CD14-positive monocyte (primary cell): ENCODE data around the gene KDM3B. TPM values are rescaled to one million over a fixed set of nuclear protein-coding genes. Genes with fewer than 3 reads are reported as not detected.

ENCODE experiments used
- DNase-seq, 3 donors: peaks; one replicate each; pipeline ENCODE4 v3.0.0-alpha.2; 2011 to 2022
- H2AFZ ChIP-seq: 2 replicates; pipeline ENCODE4 v1.6.0; 2012; ENCODE audit warnings: mild to moderate bottlenecking, low read depth, low read length, inconsistent platforms; ENCODE audit not compliant: insufficient read depth, poor library complexity, severe bottlenecking
- H3K27ac ChIP-seq, 2 donors: 1 replicate in 1 of 2; 2 replicates in 1 of 2; pipeline ENCODE4 v1.5.1; 2012 to 2013; ENCODE audit warnings: low read length in 2 of 2, control low read depth in 1 of 2, inconsistent platforms in 1 of 2, low read depth in 1 of 2, mild to moderate bottlenecking in 1 of 2
- H3K27me3 ChIP-seq, 2 donors: one replicate each; pipeline versions ENCODE4 v1.6.0 to v1.6.1; 2011 to 2013; ENCODE audit warnings: low read length in 2 of 2; ENCODE audit not compliant: control insufficient read depth in 2 of 2, insufficient read depth in 2 of 2
- H3K36me3 ChIP-seq, 2 donors: replicated peaks in 1 of 2; 1 replicate in 1 of 2; 2 replicates in 1 of 2; pipeline versions ENCODE4 v1.5.1 to v1.6.1; 2012 to 2013; ENCODE audit warnings: low read length in 2 of 2, control low read depth in 1 of 2, inconsistent platforms in 1 of 2, mild to moderate bottlenecking in 1 of 2; ENCODE audit not compliant: insufficient read depth in 2 of 2, control insufficient read depth in 1 of 2
- H3K4me1 ChIP-seq, 2 donors: 1 replicate in 1 of 2; 2 replicates in 1 of 2; pipeline versions ENCODE4 v1.5.1 to v1.6.1; 2012 to 2013; ENCODE audit warnings: low read length in 2 of 2, control low read depth in 1 of 2, inconsistent platforms in 1 of 2, mild to moderate bottlenecking in 1 of 2, moderate library complexity in 1 of 2; ENCODE audit not compliant: insufficient read depth in 2 of 2, control insufficient read depth in 1 of 2
- H3K4me2 ChIP-seq: replicated peaks from 2 replicates; pipeline ENCODE3; 2012; ENCODE audit warnings: low read length, moderate library complexity, mild to moderate bottlenecking; ENCODE audit not compliant: poor library complexity, severe bottlenecking; ENCODE audit errors: extremely low read depth
- H3K4me3 ChIP-seq, 3 experiments: fragments of 200-600 bp in 1 of 3; sonication (generic) in 1 of 3; replicated peaks in 1 of 3; 1 replicate in 2 of 3; 2 replicates in 1 of 3; pipeline ENCODE4 v1.5.1; 2011 to 2013; ENCODE audit warnings: low read length in 3 of 3, mild to moderate bottlenecking in 3 of 3, control low read depth in 2 of 3, low read depth in 2 of 3, inconsistent platforms in 1 of 3, moderate library complexity in 1 of 3
- H3K79me2 ChIP-seq: 2 replicates; pipeline ENCODE4 v1.6.0; 2012; ENCODE audit warnings: mild to moderate bottlenecking, control low read depth, inconsistent platforms, low read length, moderate library complexity; ENCODE audit not compliant: insufficient read depth
- H3K9ac ChIP-seq: 2 replicates; pipeline ENCODE4 v1.6.0; 2017; ENCODE audit warnings: low read length, mild to moderate bottlenecking; ENCODE audit not compliant: insufficient read depth, poor library complexity, severe bottlenecking
- H3K9me3 ChIP-seq, 2 donors: replicated peaks in 1 of 2; 1 replicate in 1 of 2; 2 replicates in 1 of 2; pipeline versions ENCODE4 v1.5.1 to v1.6.1; 2012 to 2013; ENCODE audit warnings: low read length in 2 of 2, control low read depth in 1 of 2; ENCODE audit not compliant: control insufficient read depth in 1 of 2, insufficient read depth in 1 of 2
- H4K20me1 ChIP-seq: 2 replicates; pipeline ENCODE4 v1.6.0; 2012; ENCODE audit warnings: mild to moderate bottlenecking, low read length, control low read depth, moderate library complexity; ENCODE audit not compliant: insufficient read depth
- H3K27ac Mint-ChIP-seq, 7 donors: one replicate each; pipeline ENCODE4 v1.8.0; 2020; ENCODE audit warnings: mild to moderate bottlenecking in 7 of 7, mixed read lengths in 7 of 7, moderate library complexity in 6 of 7, inconsistent platforms in 2 of 7
- H3K27me3 Mint-ChIP-seq, 3 donors: one replicate each; pipeline ENCODE4 v1.8.0; 2021 to 2022; ENCODE audit warnings: low read depth in 3 of 3, mild to moderate bottlenecking in 3 of 3, mixed read lengths in 3 of 3, moderate library complexity in 3 of 3, inconsistent platforms in 1 of 3
- H3K36me3 Mint-ChIP-seq, 2 donors: one replicate each; pipeline ENCODE4 v1.8.0; 2020; ENCODE audit warnings: mixed read lengths in 2 of 2, inconsistent platforms in 1 of 2, mild to moderate bottlenecking in 1 of 2
- H3K4me1 Mint-ChIP-seq: one replicate; pipeline ENCODE4 v1.8.0; 2020; ENCODE audit warnings: mild to moderate bottlenecking, mixed read lengths
- H3K4me3 Mint-ChIP-seq, 2 donors: one replicate each; pipeline ENCODE4 v1.8.0; 2020; ENCODE audit warnings: mild to moderate bottlenecking in 2 of 2, mixed read lengths in 2 of 2, moderate library complexity in 1 of 2
- H3K9me3 Mint-ChIP-seq, 7 donors: one replicate each; pipeline ENCODE4 v1.8.0; 2020 to 2022; ENCODE audit warnings: mixed read lengths in 7 of 7, mild to moderate bottlenecking in 6 of 7, moderate library complexity in 6 of 7, inconsistent platforms in 2 of 7
- WGBS: methylation state at CpG from one replicate; pipeline ENCODE4 v1.1.5; 2013; ENCODE audit warnings: missing lambda C conversion rate; ENCODE audit not compliant: insufficient coverage; 5-methylcytosine and 5-hydroxymethylcytosine counted together
- intact Hi-C, 2 donors: fragments of 100-400 bp; cut with micrococcal nuclease; formaldehyde crosslinking; loops; one replicate each; pipeline versions ENCODE4 v1.15.0 to v1.15.1; 2023
- polyA plus RNA-seq, 3 donors: library from polyadenylated mRNA; depleted of rRNA in 1 of 3; unstranded in 2 of 3; stranded (reverse) in 1 of 3; fragments of 300-500 nt in 2 of 3; fragments of >200 nt in 1 of 3; fragmentation: Illumina TruSeq in 2 of 3; gene quantifications; 1 replicate in 2 of 3; 2 replicates in 1 of 3; pipeline ENCODE4 v1.2.3, GENCODE V29; 2012 to 2021
- TF ChIP-seq, protein P1 (sequence below): fragments of 200-600 bp; IDR thresholded peaks from one replicate; pipeline ENCODE4 v1.8.0; 2022; ENCODE audit warnings: antibody characterized with exemption, mild to moderate bottlenecking

KDM3B gene
- polyA plus RNA-seq, 3 donors = 11.7 to 52.1 (median 17.4) TPM

- peaks cover 0 to 5% (median 0%) of the 10 kb centered on the region in 7 donors for H3K9me3 Mint-ChIP-seq
- no peak for DNase-seq
- H3K4me2 ChIP-seq = no peak overlapping the region
- H3K4me1 Mint-ChIP-seq = peaks cover 16% of the 10 kb centered on the region
- no peak overlapping the region for H3K4me3 ChIP-seq
- H2AFZ ChIP-seq = no peak overlapping the region
- H3K27ac Mint-ChIP-seq = peak overlapping the region in 2 of 7 donors; percentile 8 to 35
- H3K4me3 Mint-ChIP-seq = no peak overlapping the region
- peaks cover 72 to 84% of the 10 kb centered on the region in 2 donors for H3K36me3 Mint-ChIP-seq
- peaks cover 22 to 38% (median 26%) of the 10 kb centered on the region in 3 donors for H3K27me3 Mint-ChIP-seq
- peaks cover 10 to 14% of the 10 kb centered on the region in 2 donors for H3K4me1 ChIP-seq
- WGBS = no CpG with 5 or more reads among the region's 5 CpGs
- H3K9ac ChIP-seq = no peak overlapping the region
- H3K27me3 ChIP-seq = peaks cover 0 to 27% of the 10 kb centered on the region in 2 donors
- H4K20me1 ChIP-seq = peaks cover 27% of the 10 kb centered on the region
- H3K9me3 ChIP-seq = no peaks in the 10 kb centered on the region
- no peaks in the 10 kb centered on the region for H3K79me2 ChIP-seq
- TF ChIP-seq, protein P1, sequence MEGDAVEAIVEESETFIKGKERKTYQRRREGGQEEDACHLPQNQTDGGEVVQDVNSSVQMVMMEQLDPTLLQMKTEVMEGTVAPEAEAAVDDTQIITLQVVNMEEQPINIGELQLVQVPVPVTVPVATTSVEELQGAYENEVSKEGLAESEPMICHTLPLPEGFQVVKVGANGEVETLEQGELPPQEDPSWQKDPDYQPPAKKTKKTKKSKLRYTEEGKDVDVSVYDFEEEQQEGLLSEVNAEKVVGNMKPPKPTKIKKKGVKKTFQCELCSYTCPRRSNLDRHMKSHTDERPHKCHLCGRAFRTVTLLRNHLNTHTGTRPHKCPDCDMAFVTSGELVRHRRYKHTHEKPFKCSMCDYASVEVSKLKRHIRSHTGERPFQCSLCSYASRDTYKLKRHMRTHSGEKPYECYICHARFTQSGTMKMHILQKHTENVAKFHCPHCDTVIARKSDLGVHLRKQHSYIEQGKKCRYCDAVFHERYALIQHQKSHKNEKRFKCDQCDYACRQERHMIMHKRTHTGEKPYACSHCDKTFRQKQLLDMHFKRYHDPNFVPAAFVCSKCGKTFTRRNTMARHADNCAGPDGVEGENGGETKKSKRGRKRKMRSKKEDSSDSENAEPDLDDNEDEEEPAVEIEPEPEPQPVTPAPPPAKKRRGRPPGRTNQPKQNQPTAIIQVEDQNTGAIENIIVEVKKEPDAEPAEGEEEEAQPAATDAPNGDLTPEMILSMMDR = no peak
- peaks cover 57 to 72% of the 10 kb centered on the region in 2 donors for H3K36me3 ChIP-seq
- H3K27ac ChIP-seq = no peak overlapping the region
- intact Hi-C loops = no loop called here
Measured at GRCh38 chr5:138435943-138436342, 83.5 kb downstream of the KDM3B start.

DNA sequence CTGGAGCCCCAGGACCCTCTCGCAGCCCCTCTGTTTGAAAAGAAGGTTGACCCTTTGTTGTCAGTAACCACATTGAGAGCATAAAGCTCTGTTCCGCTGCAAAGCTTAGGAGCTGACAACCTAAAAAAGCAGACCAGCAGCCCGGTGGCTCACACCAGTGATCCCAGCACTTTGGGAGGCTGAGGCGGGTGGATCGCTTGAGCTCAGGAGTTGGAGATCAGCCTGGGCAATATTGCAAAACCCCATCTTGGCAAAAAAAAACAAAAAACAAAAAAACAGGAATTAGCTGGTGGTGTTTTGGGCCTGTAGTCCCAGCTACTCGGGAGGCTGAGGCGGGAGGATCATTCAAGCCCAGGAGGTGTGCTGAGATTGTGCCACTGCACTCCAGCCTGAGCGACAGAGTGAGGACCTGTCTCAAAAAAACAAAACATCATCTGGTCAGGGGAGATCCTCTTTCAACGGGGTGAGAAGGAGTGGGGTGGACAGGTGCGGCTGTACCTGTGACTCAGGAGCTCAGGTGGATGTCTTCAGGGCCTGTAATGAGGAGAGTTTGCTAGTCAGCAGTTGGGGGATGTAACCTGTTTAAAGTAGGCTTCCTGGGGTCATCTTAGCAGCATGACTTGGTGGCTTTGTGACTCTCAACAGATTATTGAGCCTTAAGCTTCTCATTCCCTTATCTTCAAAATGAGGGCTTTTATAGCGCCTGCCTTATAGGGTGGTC, 85.7 kb downstream of the KDM3B start:
- H3K79me2 ChIP-seq = no peaks in the 10 kb centered on the region
- no peaks in the 10 kb centered on the region for H3K9me3 ChIP-seq
- peaks cover 27% of the 10 kb centered on the region for H4K20me1 ChIP-seq
- H3K27ac ChIP-seq = no peak overlapping the region
- peak overlapping the region; percentile 41 to 84 for H3K4me3 Mint-ChIP-seq
- peak overlapping the region in 1 of 7 donors; percentile 17 for H3K27ac Mint-ChIP-seq
- no peak for DNase-seq
- 73% methylated on average over 9 of the region's 11 CpGs for WGBS
- peak overlapping the region in 1 of 3 experiments; percentile 46 for H3K4me3 ChIP-seq
- H3K27me3 ChIP-seq = peaks cover 0 to 27% of the 10 kb centered on the region in 2 donors
- peak overlapping the region; percentile 47 for H3K4me2 ChIP-seq
- H2AFZ ChIP-seq = no peak overlapping the region
- peaks cover 52 to 62% of the 10 kb centered on the region in 2 donors for H3K36me3 Mint-ChIP-seq
- H3K4me1 Mint-ChIP-seq = peaks cover 16% of the 10 kb centered on the region
- peaks cover 22 to 41% (median 25%) of the 10 kb centered on the region in 3 donors for H3K27me3 Mint-ChIP-seq
- H3K36me3 ChIP-seq = peaks cover 37 to 50% of the 10 kb centered on the region in 2 donors
- peaks cover 10 to 14% of the 10 kb centered on the region in 2 donors for H3K4me1 ChIP-seq
- TF ChIP-seq, protein P1 = no peak
- intact Hi-C loops = no loop called here
- H3K9ac ChIP-seq = no peak overlapping the region
- peaks cover 0 to 5% (median 0%) of the 10 kb centered on the region in 7 donors for H3K9me3 Mint-ChIP-seq
